Panc1 (cell line): ENCODE results near the gene GRIN2A.

Experiments used
- CTCF ChIP-seq: fragments of 450-650 bp; IDR thresholded peaks from 2 replicates; pipeline ENCODE4 v1.5.1; 2017; ENCODE audit warnings: mild to moderate bottlenecking
- POLR2AphosphoS5 ChIP-seq: IDR thresholded peaks from 2 replicates; pipeline ENCODE4 v1.6.1; 2012; ENCODE audit warnings: mild to moderate bottlenecking, low read depth, low read length, moderate library complexity
- SIN3A ChIP-seq: IDR thresholded peaks from 2 replicates; pipeline ENCODE4 v1.6.1; 2012; ENCODE audit warnings: low read depth, mild to moderate bottlenecking, low read length, moderate library complexity, borderline replicate concordance; ENCODE audit not compliant: insufficient read depth
- TCF7L2 ChIP-seq: IDR thresholded peaks from 2 replicates; pipeline ENCODE4 v1.6.1; 2011; ENCODE audit warnings: mild to moderate bottlenecking, low read depth, low read length, inconsistent platforms
- TF ChIP-seq, protein P1 (sequence below), 2 experiments: IDR thresholded peaks; 2 replicates each; pipeline ENCODE4 v1.6.1; 2011 to 2012; ENCODE audit warnings: low read depth in 2 of 2, control low read depth in 1 of 2, low read length in 1 of 2, mild to moderate bottlenecking in 1 of 2, moderate library complexity in 1 of 2; ENCODE audit not compliant: insufficient read depth in 1 of 2

GRCh38 chr16:10191096-10191495 is 8.9 kb upstream of the GRIN2A start:
- no peak for TF ChIP-seq CTCF
- TF ChIP-seq, protein P1, sequence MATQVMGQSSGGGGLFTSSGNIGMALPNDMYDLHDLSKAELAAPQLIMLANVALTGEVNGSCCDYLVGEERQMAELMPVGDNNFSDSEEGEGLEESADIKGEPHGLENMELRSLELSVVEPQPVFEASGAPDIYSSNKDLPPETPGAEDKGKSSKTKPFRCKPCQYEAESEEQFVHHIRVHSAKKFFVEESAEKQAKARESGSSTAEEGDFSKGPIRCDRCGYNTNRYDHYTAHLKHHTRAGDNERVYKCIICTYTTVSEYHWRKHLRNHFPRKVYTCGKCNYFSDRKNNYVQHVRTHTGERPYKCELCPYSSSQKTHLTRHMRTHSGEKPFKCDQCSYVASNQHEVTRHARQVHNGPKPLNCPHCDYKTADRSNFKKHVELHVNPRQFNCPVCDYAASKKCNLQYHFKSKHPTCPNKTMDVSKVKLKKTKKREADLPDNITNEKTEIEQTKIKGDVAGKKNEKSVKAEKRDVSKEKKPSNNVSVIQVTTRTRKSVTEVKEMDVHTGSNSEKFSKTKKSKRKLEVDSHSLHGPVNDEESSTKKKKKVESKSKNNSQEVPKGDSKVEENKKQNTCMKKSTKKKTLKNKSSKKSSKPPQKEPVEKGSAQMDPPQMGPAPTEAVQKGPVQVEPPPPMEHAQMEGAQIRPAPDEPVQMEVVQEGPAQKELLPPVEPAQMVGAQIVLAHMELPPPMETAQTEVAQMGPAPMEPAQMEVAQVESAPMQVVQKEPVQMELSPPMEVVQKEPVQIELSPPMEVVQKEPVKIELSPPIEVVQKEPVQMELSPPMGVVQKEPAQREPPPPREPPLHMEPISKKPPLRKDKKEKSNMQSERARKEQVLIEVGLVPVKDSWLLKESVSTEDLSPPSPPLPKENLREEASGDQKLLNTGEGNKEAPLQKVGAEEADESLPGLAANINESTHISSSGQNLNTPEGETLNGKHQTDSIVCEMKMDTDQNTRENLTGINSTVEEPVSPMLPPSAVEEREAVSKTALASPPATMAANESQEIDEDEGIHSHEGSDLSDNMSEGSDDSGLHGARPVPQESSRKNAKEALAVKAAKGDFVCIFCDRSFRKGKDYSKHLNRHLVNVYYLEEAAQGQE (IDR thresholded peaks at IDR 0.05; ENCODE audit: insufficient read depth in 1 of 2, low read depth in 2 of 2, low read length in 1 of 2), result no peak
- no peak for TF ChIP-seq TCF7L2
- no peak for TF ChIP-seq SIN3A
- no peak for TF ChIP-seq POLR2AphosphoS5
